ENCODE measurements around the gene RAP1A.
"Not testable (repeated sequence)": the region's sequence is repeated elsewhere in the genome, so short reads cannot be mapped to it uniquely, and the experiment has no call there.

Gene RAP1A

DNA sequence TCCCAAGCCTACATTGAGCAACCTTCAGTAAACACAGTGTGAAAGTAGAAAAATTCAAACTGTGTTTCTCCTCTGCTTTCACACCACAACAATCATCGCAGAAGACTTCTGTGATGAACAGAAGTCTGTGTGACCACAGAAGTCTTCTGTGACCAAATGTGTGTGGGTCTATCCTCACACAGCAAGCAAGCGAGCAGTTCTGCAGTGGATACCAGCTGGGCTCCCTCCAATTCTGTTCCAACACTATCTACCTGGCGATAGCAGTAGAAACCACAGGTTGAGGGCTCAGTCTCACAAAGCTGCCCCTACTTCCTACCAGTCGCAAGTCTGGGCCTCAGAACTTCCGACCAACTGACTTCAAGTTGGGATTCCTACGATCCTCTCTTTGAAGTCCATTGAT lies 21.0 kb upstream of the RAP1A start:
- DNase-seq (ENCODE audit: low spot score), result no peak

DNA sequence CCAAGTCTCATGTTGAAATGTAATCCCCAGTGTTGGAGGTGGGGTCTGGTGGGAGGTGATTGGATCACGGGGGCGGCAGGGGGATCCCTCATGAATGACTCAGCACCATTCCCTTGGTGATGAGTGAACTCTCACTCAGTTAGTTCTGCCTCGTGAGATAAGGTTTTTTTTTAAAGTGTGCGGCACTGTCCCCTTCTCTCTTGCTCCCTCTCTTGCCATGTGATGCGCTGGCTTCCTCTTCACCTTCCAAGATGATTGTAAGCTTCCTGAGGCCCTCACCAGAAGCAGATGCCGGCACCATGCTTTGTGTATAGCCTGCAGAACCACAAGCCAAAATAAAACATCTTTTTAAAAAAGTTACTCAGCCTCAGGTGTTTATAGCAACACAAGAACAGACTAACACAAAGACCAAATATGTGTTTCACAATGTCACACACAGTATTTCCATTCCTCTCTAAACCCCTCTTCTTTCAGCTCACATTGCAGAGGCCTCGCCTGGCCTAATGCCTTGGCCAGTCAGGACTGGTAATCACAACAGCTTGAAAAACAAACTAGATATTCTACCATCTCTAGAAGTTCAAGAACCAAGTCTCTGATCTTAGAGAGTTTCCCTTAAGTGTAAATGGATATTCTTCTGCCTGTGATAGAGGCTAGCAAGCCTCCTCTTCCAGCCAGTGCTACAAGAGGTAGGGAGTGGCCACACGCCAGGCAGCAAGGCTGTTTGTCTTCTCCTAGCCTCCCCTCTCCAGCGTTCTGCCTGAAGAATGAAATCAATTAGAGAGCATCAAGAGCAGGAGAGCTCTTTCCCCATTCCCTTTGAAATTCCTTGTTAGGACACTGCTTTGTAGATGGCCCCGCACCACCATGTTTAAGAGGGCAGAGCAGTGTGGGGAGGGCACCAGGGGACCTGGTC lies 19.6 kb upstream of the RAP1A start:
- no peak for DNase-seq (ENCODE audit: low spot score)

DNA sequence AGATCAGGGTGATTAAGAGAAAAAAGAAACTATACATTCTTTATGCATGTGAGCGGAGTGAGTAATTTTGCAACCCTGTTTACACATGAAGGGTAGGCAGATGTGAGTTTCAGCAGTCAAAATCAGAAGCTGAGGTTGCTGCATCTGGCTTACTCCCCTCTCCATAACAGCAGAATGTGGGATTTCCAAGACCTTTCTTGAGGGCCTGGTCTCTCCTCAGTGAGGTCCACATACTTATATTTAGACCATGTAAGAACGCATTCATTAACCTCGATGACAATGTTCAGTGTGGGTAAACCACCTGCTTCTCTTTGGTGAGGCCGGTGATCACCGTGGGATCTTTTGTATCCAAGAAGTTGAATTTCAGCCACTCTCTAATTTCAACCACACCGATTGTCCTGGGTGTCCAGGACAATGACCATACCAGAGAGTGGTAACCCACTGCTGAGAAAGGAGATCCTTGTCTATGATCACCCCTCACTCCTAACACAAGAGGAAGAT lies 18.7 kb upstream of the RAP1A start:
- DNase-seq (ENCODE audit: low spot score), result no peak

DNA sequence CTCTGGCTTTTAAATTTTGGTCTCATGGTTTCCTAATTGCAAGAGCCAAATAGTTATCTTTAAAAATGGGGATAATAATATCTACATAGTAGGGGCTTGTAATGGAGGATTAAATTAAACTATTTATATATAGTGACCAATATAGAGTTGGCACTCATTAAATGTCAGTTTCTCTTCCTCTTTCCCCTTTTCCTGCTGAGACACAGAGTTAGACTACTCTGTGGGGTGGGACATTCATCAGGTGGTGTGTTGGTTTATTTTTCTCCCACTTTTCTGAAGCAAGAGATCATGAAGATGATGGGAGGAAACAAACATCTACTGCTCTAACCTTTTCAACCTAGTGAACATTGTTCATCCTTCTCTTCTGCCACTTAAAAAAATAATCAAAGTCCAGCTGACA lies 17.3 kb upstream of the RAP1A start:
- peak; percentile 36 for DNase-seq (ENCODE audit: low spot score)

DNA sequence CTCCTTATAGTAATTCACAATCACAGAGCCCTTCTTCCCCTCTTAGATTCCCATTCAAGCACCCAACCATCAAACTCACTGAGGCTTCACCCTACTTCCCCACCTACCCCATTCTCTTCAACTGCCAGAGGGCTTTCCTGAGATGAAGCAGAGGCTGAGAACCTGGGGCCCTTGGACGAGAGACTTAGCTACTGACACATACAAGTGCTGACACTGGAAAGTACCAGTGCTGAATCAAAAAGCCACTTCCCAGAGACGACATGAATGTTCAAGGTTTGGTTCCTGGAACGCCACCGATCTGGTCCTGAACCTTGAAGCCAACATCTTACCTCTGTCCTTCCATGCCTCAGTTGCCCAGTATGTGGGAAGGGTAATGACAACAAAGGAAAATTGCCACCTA lies 16.6 kb upstream of the RAP1A start:
- no peak for DNase-seq (ENCODE audit: low spot score)

GRCh38 chr1:111603979-111604378 lies 15.6 kb upstream of the RAP1A start:
- DNase-seq (ENCODE audit: low spot score), result peak; percentile 41

DNA sequence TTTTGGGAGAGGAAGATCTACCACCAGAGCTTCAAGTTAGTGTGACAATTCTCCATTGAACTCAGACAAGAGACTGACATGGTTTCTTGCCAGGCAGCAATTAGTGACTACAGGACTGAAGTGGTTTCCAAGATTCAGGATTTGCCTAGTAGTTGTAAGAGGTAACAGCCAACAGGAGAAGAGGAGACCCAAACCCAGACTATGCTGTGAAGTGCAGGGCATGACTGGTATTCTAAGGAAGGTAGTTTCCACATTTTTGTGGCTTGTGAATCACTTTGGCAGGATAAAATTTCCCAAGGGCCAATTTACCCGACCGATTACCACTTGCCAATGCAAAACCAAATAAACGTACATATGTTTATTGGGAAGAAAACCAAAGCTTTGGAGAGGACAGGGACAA lies 14.7 kb upstream of the RAP1A start:
- DNase-seq (ENCODE audit: low spot score), result no peak

DNA sequence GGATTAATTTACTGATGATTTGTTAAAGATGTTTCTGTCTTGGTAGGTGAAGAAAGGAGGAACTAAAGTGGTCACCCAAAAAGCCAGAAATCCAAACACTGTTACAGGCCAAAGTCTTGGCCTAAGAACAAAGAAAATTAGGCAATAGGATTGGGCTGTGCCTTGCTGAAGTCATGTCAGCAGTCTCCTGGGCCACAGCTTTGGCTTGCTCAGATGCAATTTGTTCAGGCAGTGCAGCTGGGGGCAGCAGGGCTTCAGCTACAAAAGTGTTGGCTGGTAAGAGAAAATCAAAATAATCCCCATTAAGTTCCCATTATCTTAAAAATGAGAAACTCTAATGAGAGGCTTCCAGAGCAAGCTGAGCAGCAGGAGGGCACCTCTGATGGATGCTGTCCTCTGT lies 14.0 kb upstream of the RAP1A start:
- no peak for DNase-seq (ENCODE audit: low spot score)

DNA sequence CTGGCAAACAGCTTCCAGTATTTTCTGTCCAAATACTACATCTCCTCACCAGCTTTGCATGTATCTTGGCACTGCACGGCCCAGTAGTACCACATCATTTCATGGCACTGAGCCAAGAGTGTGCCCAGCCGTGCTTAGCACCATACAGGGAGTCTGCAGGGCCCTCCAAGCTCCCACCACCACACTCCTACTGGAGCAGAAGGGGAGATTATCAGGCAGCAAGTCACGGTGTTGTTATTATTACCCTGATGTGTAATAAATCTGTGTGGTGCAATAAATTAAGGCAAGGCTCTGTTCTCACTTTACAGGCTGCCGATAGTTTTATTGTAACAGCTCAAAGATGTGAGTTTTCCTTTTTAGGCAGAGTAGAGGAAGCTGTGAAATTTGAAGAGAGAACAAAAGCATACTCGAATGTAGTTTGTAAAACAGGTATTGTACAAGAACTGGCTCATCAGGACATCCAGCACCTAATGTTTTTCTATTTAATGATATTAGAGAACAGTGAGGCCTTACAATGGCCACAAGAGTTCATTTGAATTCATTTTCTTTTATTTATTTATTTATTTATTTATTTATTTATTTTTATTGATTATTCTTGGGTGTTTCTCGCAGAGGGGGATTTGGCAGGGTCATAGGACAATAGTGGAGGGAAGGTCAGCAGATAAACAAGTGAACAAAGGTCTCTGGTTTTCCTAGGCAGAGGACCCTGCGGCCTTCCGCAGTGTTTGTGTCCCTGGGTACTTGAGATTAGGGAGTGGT lies 13.0 kb upstream of the RAP1A start:
- DNase-seq (ENCODE audit: low spot score), result not testable (repeated sequence)

DNA sequence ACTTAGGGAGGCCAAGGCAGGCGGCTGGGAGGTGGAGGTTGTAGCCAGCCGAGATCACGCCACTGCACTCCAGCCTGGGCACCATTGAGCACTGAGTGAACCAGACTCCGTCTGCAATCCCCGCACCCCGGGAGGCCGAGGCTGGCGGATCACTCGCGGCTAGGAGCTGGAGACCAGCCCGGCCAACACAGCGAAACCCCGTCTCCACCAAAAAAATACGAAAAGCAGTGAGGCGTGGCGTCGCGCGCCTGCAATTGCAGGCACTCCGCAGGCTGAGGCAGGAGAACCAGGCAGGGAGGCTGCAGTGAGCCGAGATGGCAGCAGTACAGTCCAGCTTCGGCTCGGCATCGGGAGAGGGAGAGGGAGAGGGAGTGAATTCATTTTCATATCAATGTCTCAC lies 11.1 kb upstream of the RAP1A start:
- not testable (repeated sequence) for DNase-seq (ENCODE audit: low spot score)

- no peak for DNase-seq (ENCODE audit: low spot score)
Observed at GRCh38 chr1:111611986-111612385, 7.6 kb upstream of the RAP1A start.

DNA sequence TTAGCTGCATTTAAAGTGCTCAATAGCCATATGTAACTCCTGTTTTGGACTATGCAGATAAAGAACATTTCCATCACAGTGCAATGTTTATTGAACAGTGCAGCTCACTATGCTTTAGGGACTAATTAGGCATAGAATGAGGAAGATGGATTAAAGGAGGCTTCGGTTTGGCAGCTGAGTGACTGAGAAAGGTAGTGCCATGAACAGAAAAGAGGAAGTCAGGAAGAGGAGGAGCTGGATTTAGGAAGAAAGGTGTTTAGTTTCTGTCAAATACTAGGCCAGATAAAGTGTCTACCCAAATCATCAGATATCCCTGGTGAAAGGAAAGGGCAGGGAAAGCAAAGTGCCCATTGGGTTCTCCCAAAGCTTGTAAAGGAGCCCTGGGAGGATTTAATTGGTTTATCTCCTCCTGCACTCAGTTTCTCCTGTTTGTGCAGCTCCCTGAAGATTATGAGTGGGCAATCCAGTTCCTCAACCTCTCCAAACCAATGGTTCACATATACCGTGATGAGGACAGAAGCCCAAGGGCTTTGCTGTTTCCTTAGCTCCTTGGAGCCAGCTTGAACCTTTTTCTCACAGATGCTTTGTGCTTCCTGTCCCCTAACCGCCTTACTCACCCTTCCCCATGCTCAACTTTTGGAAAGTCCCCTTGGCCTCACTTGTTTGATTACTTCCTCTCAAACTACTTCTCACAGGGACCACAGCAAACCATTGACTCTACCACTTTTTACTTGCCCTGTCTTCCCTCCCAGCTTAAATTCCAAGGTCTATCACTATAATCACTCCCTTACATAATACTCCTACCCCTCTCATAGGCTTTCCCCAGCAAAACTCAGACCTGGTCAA lies 3.5 kb upstream of the RAP1A start:
- DNase-seq (ENCODE audit: low spot score), result peak; percentile 51

GRCh38 chr1:111618081-111618480 lies 1.5 kb upstream of the RAP1A start:
- DNase-seq (ENCODE audit: low spot score), result no peak

GRCh38 chr1:111618961-111619634 lies 491 bp upstream of the RAP1A start:
- no peak for DNase-seq (ENCODE audit: low spot score)

DNA sequence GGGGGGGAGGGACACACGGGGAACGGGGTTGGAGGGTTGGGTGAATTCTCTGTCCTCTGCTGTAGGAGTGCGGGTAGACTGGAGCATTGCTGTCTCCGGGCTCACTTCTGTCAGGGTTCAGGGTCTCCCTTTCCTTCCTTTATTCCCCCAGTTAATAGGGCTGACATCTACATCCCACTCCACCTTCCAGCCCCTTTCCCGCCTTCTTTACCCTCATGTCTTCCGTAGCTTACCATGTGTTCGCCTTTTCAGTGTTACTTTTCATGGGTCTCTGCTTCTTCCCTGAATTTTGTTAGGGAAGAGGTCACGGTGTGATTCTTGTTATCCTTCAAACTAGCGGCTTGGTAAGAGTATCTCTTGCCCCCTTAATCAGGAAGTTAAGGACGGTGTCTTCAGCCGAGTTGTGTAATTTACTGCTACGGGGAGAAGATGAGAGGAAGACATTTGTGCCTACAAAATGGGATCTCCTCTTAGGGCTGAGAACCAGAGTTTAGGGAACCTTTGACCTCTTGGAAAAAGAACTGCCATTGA lies 917 bp downstream of the RAP1A start:
- no peak for DNase-seq (ENCODE audit: low spot score)

DNA sequence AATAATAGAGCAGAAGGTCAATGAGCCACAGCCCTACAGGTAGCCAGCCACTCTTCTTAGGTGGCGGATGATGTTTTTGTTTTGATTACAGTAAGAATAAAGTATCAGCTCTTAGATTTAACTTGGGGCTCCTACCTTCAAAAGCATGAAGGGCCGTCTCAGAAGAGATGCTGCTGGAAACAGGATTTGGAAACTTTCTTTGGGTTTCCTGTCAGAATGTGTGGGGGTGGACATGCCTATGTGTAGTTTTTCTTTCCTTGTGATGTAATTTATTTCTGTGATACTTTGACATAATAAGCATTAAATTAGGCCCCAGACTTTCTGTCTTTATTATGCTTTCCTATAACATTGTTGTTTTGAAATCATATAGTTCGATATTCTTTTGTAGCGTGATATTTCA lies 1.5 kb downstream of the RAP1A start:
- no peak for DNase-seq (ENCODE audit: low spot score)

GRCh38 chr1:111622166-111622565 lies 2.6 kb downstream of the RAP1A start:
- no peak for DNase-seq (ENCODE audit: low spot score)

DNA sequence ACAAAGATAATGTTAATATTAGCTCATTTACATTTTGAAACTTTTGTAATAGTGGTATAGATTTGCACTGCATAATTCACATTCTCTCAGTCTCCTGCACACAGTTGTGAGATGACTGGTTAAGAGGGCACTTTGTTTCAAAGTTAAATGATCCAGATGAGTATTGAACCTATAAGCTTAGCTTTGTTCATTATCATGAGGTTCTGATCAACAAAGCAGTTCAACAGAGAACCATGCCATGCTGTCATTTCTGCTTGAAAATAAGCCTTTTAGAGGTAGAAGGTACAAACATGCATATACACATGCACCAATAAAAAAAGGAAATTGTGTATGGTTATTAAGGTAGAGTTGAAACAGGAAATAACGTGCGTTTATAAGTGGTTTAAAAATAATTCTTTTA lies 4.8 kb downstream of the RAP1A start:
- no peak for DNase-seq (ENCODE audit: low spot score)

DNA sequence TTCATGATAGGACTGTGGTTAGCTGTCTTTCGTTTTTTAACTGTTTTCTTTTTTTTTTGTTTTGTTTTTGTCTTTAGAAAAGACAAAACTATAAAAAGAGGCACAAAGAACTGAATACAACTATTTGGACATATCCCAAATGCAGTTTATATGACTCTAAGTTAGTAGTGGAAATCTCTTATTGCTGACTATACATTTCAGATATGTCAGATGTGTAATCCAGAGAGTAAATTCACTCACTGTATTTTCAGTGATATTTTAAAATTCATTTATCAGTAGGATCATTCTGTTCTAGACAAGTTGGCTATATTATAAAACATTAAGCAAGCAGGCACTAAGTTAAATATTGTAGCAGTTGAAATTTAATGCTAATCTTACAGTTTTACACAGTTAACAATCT lies 5.7 kb downstream of the RAP1A start:
- no peak for DNase-seq (ENCODE audit: low spot score)

DNA sequence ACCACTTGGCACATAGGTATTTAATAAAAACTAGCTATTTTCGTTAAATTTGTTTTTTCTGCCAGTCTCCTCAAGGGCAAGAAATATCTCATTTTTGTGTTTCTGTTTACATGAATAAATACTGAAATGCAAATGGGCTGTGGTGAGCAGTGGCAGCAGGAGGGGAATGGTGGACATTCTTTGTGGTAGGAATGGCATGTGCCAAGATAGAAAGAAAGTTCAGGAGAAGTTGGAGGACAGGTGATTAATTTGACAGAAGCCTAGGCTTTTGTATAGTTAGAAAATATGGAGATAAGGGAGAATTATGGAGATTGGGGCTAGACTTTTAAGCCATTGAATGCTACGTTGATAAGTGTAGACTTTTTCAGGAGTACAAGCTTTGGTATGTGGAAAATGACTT lies 8.6 kb downstream of the RAP1A start:
- no peak for DNase-seq (ENCODE audit: low spot score)

GRCh38 chr1:111629190-111629954 lies 9.8 kb downstream of the RAP1A start:
- no peak for DNase-seq (ENCODE audit: low spot score)
